Measurements from ENCODE around the gene PADI2. TPM values are rescaled to one million over a fixed set of nuclear protein-coding genes. Genes with fewer than 3 reads are reported as not detected.

Gene PADI2
- total and polyA plus RNA-seq, 4 donors = 0.25 to 2.4 (median 0.96) TPM

- Histone ChIP-seq H3K27me3 (ENCODE audit: control insufficient read depth in 4 of 4, insufficient read depth in 4 of 4, low read length in 3 of 4) (peaks cover 0 to 11% (median 7%) of the 10 kb centered on the region in 4 donors), H3K36me3 (ENCODE audit: control insufficient read depth in 4 of 4, insufficient read depth in 3 of 4, low read depth in 1 of 4, low read length in 3 of 4) (no peaks in the 10 kb centered on the region), H3K27ac (ENCODE audit: low read depth in 1 of 2, low read length in 2 of 2) (no peak overlapping the region), H3K4me1 (ENCODE audit: control insufficient read depth in 4 of 4, insufficient read depth in 4 of 4, low read length in 3 of 4) (no peaks in the 10 kb centered on the region), H3K4me3 (ENCODE audit: low read depth in 1 of 3, low read length in 3 of 3) (no peak overlapping the region), H3K9ac (ENCODE audit: low read depth in 1 of 2, low read length in 2 of 2) (no peak overlapping the region), H3K9me3 (ENCODE audit: control insufficient read depth in 4 of 4, low read length in 3 of 4) (peaks cover 0 to 9% (median 1%) of the 10 kb centered on the region in 4 donors)
- no peak for DNase-seq (ENCODE audit: low spot score)
- TF ChIP-seq JUND (IDR thresholded peaks at IDR 0.05) (no peak), ZBTB33 (IDR thresholded peaks at IDR 0.05) (no peak), RXRA (IDR thresholded peaks at IDR 0.05) (no peak), RAD21 (IDR thresholded peaks at IDR 0.05) (no peak), CTCF (IDR thresholded peaks at IDR 0.05; ENCODE audit: low read depth, low read length, missing input control) (no peak), GABPA (IDR thresholded peaks at IDR 0.05 in 1 of 2, conservative IDR thresholded peaks at IDR 0.05 in 1 of 2) (no peak), ATF3 (IDR thresholded peaks at IDR 0.05) (no peak), FOXA2 (IDR thresholded peaks at IDR 0.05) (no peak), HNF4G (IDR thresholded peaks at IDR 0.05) (no peak), NR2F2 (IDR thresholded peaks at IDR 0.05) (no peak), HNF4A (conservative IDR thresholded peaks at IDR 0.05) (no peak), SP1 (IDR thresholded peaks at IDR 0.05) (no peak), MAX (IDR thresholded peaks at IDR 0.05) (no peak), YY1 (IDR thresholded peaks at IDR 0.05) (no peak), TAF1 (conservative IDR thresholded peaks at IDR 0.05) (no peak), REST (IDR thresholded peaks at IDR 0.05) (no peak), FOXA1 (IDR thresholded peaks at IDR 0.05) (no peak), EGR1 (IDR thresholded peaks at IDR 0.05; ENCODE audit: low read depth in 2 of 2) (no peak)
- 31% methylated on average over 50 of the region's 50 CpGs for WGBS
These were observed 29.8 kb upstream of the PADI2 start for GRCh38 chr1:17148950-17149608.

All from liver (tissue), 9 donors.